Kidney (tissue), 14 donors: Measurements from ENCODE around the gene AEBP1. TPM values are rescaled to one million over a fixed set of nuclear protein-coding genes. Genes with fewer than 3 reads are reported as not detected.
A peak's percentile ranks its signal among the peaks of the same experiment; 100 is the strongest.

Experiments
- DNase-seq, 5 donors: peaks; one replicate each; pipeline ENCODE4 v3.0.0-alpha.2; 2013 to 2020
- FAIRE-seq: peaks from 2 replicates; lab custom pipeline; 2012; peaks lifted over from hg19 to GRCh38; lab: Jason Lieb, UNC
- H3K27ac ChIP-seq, 2 donors: one replicate each; pipeline ENCODE4 v1.7.0; 2013; ENCODE audit warnings: low read depth in 2 of 2, low read length in 2 of 2, inconsistent platforms in 1 of 2
- H3K27me3 ChIP-seq: one replicate; pipeline ENCODE4 v1.7.1; 2013; ENCODE audit warnings: low read length, inconsistent platforms; ENCODE audit not compliant: control insufficient read depth, insufficient read depth
- H3K36me3 ChIP-seq, 3 donors: one replicate each; pipeline versions ENCODE4 v1.7.0 to v1.7.1; 2013; ENCODE audit warnings: low read length in 3 of 3, control low read depth in 1 of 3, inconsistent platforms in 1 of 3; ENCODE audit not compliant: insufficient read depth in 3 of 3, control insufficient read depth in 2 of 3
- H3K4me1 ChIP-seq, 3 donors: one replicate each; pipeline versions ENCODE4 v1.7.0 to v1.7.1; 2013; ENCODE audit warnings: low read length in 3 of 3, inconsistent platforms in 1 of 3, low read depth in 1 of 3; ENCODE audit not compliant: control insufficient read depth in 2 of 3, insufficient read depth in 2 of 3
- H3K4me3 ChIP-seq, 3 donors: one replicate each; pipeline versions ENCODE4 v1.7.0 to v1.8.1; 2013; ENCODE audit warnings: low read length in 3 of 3, control low read depth in 1 of 3, inconsistent platforms in 1 of 3
- H3K9ac ChIP-seq, 3 donors: one replicate each; pipeline versions ENCODE4 v1.7.0 to v1.7.1; 2013; ENCODE audit warnings: low read length in 3 of 3, control low read depth in 1 of 3, inconsistent platforms in 1 of 3
- H3K9me3 ChIP-seq, 3 donors: one replicate each; pipeline versions ENCODE4 v1.7.0 to v1.7.1; 2013; ENCODE audit warnings: low read length in 3 of 3, control low read depth in 1 of 3, inconsistent platforms in 1 of 3; ENCODE audit not compliant: control insufficient read depth in 2 of 3, insufficient read depth in 1 of 3
- intact Hi-C: fragments of 100-400 bp; cut with DNase I; formaldehyde crosslinking; loops from one replicate; pipeline ENCODE4 v1.11.1; 2022
- polyA plus RNA-seq: library from polyadenylated mRNA; stranded (reverse); fragments of 350-450 nt; fragmentation: Illumina TruSeq; extraction: RNeasy Lipid Tissue Mini Kit (QIAGEN cat#74804); gene quantifications from one replicate; pipeline ENCODE4 v1.2.3, GENCODE V29; 2014; ENCODE audit warnings: low read depth, low replicate concordance; ENCODE audit not compliant: insufficient read depth
- total RNA-seq: library from RNA; stranded (reverse); fragmentation: NEBNext Ultra II Directional; extraction: Animal tissue kit (Norgen Biotek cat#: 25700); gene quantifications from one replicate; pipeline ENCODE4 v1.2.1, GENCODE V29; 2021
- TF ChIP-seq, protein P1 (sequence below): IDR thresholded peaks from 3 replicates; pipeline ENCODE4 v1.5.1; 2012; ENCODE audit warnings: mild to moderate bottlenecking, moderate library complexity, borderline replicate concordance; ENCODE audit not compliant: insufficient read depth; ENCODE audit errors: extremely low read depth
- donor health status: control.
- donor health status: control.
- donor health status: control.
- donor health status: control.
- donor health status: control.
- donor health status: DM: yes; HTN: yes; CAD: no.
- donor health status: Normal renal cell carcinoma (clear cell type).

AEBP1 gene
- total and polyA plus RNA-seq, 2 donors from 2014 or later: 89.4 to 164 TPM

GRCh38 chr7:44153948-44154335, 49.8 kb downstream of the AEBP1 start:
- Histone ChIP-seq H3K27me3 (no peaks in the 10 kb centered on the region), H3K36me3 (no peaks in the 10 kb centered on the region), H3K4me3 (no peak overlapping the region), H3K9me3 (no peaks in the 10 kb centered on the region), H3K27ac (no peak overlapping the region), H3K9ac (no peak overlapping the region), H3K4me1 (no peaks in the 10 kb centered on the region)
- intact Hi-C loops: no loop called here
- FAIRE-seq (no peak), DNase-seq (peak in 1 of 5 donors; percentile 24)
- TF ChIP-seq, protein P1, sequence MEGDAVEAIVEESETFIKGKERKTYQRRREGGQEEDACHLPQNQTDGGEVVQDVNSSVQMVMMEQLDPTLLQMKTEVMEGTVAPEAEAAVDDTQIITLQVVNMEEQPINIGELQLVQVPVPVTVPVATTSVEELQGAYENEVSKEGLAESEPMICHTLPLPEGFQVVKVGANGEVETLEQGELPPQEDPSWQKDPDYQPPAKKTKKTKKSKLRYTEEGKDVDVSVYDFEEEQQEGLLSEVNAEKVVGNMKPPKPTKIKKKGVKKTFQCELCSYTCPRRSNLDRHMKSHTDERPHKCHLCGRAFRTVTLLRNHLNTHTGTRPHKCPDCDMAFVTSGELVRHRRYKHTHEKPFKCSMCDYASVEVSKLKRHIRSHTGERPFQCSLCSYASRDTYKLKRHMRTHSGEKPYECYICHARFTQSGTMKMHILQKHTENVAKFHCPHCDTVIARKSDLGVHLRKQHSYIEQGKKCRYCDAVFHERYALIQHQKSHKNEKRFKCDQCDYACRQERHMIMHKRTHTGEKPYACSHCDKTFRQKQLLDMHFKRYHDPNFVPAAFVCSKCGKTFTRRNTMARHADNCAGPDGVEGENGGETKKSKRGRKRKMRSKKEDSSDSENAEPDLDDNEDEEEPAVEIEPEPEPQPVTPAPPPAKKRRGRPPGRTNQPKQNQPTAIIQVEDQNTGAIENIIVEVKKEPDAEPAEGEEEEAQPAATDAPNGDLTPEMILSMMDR: no peak

GRCh38 chr7:44154703-44155102, 50.6 kb downstream of the AEBP1 start:
- TF ChIP-seq, protein P1: no peak
- H3K9ac ChIP-seq: no peak overlapping the region
- no peak overlapping the region for H3K4me3 ChIP-seq
- H3K36me3 ChIP-seq: no peaks in the 10 kb centered on the region
- intact Hi-C loops: no loop called here
- H3K9me3 ChIP-seq: no peaks in the 10 kb centered on the region
- FAIRE-seq (no peak), DNase-seq (no peak)
- no peak overlapping the region for H3K27ac ChIP-seq
- no peaks in the 10 kb centered on the region for H3K4me1 ChIP-seq
- no peaks in the 10 kb centered on the region for H3K27me3 ChIP-seq

GRCh38 chr7:44155191-44156185, 51.3 kb downstream of the AEBP1 start:
- intact Hi-C loops: no loop called here
- H3K9me3 ChIP-seq: no peaks in the 10 kb centered on the region
- H3K4me1 ChIP-seq: no peaks in the 10 kb centered on the region
- FAIRE-seq: no peak
- H3K27me3 ChIP-seq: no peaks in the 10 kb centered on the region
- H3K27ac ChIP-seq: no peak overlapping the region
- no peak overlapping the region for H3K4me3 ChIP-seq
- TF ChIP-seq, protein P1: no peak
- H3K36me3 ChIP-seq: no peaks in the 10 kb centered on the region
- peak in 1 of 5 donors; percentile 15 for DNase-seq
- no peak overlapping the region for H3K9ac ChIP-seq
